ENCODE results near the gene SORCS1. TPM values are rescaled to one million over a fixed set of nuclear protein-coding genes. Genes with fewer than 3 reads are reported as not detected.

SORCS1 gene
- polyA plus RNA-seq, 3 donors = 0.09 TPM; not detected in 2

DNA sequence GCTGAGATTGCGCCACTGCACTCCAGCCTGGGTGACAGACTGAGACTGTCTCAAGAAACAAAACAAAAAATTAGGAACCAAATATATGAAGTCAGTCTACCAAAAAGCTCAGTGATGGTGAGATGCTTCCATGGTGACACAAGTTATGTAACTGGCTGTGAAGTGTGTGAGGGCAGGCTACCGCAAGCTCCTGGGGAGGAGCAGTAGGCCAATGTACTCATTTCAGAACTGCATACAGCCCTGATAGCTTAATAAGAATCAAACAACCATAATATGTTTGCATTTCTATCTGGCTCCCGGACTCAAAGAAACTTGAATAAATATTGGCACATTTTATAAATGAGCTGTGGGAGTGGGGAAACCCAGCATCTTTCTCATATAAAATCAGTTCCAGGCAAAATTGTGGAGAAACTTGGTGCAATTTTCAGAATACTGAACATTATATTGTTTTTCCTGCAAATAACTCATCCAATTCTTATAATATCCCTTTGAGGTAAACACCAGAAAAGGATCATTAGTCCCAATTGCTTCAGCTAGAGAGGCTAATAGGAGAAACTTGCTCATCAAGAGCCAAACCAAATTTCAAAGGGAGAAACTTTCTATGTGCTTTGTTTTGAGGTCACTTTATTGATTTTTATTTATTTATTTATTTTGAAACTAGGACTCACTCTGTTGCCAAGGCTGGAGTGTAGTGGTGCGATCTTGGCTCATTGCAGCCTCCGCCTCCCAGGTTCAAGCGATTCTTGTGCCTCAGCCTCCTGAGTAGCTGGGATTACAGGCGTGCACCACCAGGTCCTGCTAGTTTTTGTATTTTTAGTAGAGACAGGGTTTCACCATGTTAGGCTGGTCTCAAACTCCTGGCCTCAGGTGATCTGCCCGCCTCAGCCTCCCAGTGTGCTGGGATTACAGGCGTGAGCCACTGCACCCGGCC lies 127.0 kb downstream of the SORCS1 start:
- H3K9me3 ChIP-seq (replicated peaks in 1 of 2; ENCODE audit: control insufficient read depth in 1 of 2, insufficient read depth in 1 of 2, low read length in 2 of 2) = no peaks in the 10 kb centered on the region
- Mint-ChIP-seq H3K27ac (no peak overlapping the region), H3K4me3 (no peak overlapping the region), H3K9me3 (peaks cover 0 to 4% (median 3%) of the 10 kb centered on the region in 7 donors), H3K4me1 (peaks cover 3% of the 10 kb centered on the region), H3K36me3 (no peaks in the 10 kb centered on the region), H3K27me3 (ENCODE audit: low read depth in 3 of 3) (peaks cover 0 to 3% (median 1%) of the 10 kb centered on the region in 3 donors)
- no peak for DNase-seq
- TF ChIP-seq, protein P1, sequence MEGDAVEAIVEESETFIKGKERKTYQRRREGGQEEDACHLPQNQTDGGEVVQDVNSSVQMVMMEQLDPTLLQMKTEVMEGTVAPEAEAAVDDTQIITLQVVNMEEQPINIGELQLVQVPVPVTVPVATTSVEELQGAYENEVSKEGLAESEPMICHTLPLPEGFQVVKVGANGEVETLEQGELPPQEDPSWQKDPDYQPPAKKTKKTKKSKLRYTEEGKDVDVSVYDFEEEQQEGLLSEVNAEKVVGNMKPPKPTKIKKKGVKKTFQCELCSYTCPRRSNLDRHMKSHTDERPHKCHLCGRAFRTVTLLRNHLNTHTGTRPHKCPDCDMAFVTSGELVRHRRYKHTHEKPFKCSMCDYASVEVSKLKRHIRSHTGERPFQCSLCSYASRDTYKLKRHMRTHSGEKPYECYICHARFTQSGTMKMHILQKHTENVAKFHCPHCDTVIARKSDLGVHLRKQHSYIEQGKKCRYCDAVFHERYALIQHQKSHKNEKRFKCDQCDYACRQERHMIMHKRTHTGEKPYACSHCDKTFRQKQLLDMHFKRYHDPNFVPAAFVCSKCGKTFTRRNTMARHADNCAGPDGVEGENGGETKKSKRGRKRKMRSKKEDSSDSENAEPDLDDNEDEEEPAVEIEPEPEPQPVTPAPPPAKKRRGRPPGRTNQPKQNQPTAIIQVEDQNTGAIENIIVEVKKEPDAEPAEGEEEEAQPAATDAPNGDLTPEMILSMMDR (IDR thresholded peaks at IDR 0.05) = no peak
- H3K79me2 ChIP-seq (ENCODE audit: insufficient read depth, low read length) = no peaks in the 10 kb centered on the region
- H2AFZ ChIP-seq (ENCODE audit: insufficient read depth, low read depth, low read length, poor library complexity, severe bottlenecking) = no peak overlapping the region
- H3K4me2 ChIP-seq (replicated peaks; ENCODE audit: extremely low read depth, low read length, poor library complexity, severe bottlenecking) = no peak overlapping the region
- no peaks in the 10 kb centered on the region for H3K36me3 ChIP-seq (replicated peaks in 1 of 2; ENCODE audit: control insufficient read depth in 1 of 2, insufficient read depth in 2 of 2, low read length in 2 of 2)
- no peak overlapping the region for H3K27ac ChIP-seq (ENCODE audit: low read depth in 1 of 2, low read length in 2 of 2)
- H4K20me1 ChIP-seq (ENCODE audit: insufficient read depth, low read length) = no peaks in the 10 kb centered on the region
- H3K4me3 ChIP-seq (replicated peaks in 1 of 3; ENCODE audit: low read depth in 2 of 3, low read length in 3 of 3) = no peak overlapping the region
- H3K9ac ChIP-seq (ENCODE audit: insufficient read depth, low read length, poor library complexity, severe bottlenecking) = no peak overlapping the region
- H3K27me3 ChIP-seq (ENCODE audit: control insufficient read depth in 2 of 2, insufficient read depth in 2 of 2, low read length in 2 of 2) = no peaks in the 10 kb centered on the region
- intact Hi-C loops (cut with micrococcal nuclease) = no loop called here
- peaks cover 0 to under 1% of the 10 kb centered on the region in 2 donors for H3K4me1 ChIP-seq (ENCODE audit: control insufficient read depth in 1 of 2, insufficient read depth in 2 of 2, low read length in 2 of 2)
- 100% methylated on average over 3 of the region's 10 CpGs for WGBS (ENCODE audit: insufficient coverage)

DNA sequence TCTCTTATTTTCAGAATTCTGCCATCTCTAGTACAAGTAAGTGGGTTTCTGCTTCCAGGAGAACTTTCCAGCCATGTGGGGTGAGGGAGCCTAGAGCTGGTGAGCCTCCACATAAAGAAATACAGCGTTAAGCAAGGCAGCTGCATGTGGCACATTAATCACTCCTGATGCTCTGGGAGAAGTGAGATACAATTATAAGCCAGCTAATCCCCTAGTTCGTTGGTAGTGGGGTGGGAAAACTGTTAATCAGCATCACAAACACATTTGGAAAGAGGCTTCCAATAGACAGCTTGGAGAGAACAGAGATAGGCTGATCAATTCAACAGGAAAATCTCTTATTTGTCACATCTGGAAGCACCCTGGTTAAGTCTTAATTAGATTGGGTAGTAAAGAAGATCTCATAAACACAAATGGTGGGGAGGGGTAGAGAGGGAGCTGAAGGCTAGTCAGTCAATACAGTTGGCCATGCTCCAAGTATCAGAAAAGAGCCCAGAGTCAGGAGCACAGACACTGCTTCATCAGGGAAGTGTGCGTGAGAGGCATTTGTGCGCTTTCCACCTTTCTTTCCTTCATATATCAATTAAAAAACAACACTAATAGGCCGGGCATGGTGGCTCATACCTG lies 130.6 kb downstream of the SORCS1 start:
- Histone ChIP-seq H3K79me2 (ENCODE audit: insufficient read depth, low read length) (no peaks in the 10 kb centered on the region), H3K36me3 (replicated peaks in 1 of 2; ENCODE audit: control insufficient read depth in 1 of 2, insufficient read depth in 2 of 2, low read length in 2 of 2) (no peaks in the 10 kb centered on the region), H3K9ac (ENCODE audit: insufficient read depth, low read length, poor library complexity, severe bottlenecking) (no peak overlapping the region), H2AFZ (ENCODE audit: insufficient read depth, low read depth, low read length, poor library complexity, severe bottlenecking) (no peak overlapping the region), H3K4me3 (replicated peaks in 1 of 3; ENCODE audit: low read depth in 2 of 3, low read length in 3 of 3) (no peak overlapping the region), H3K4me2 (replicated peaks; ENCODE audit: extremely low read depth, low read length, poor library complexity, severe bottlenecking) (no peak overlapping the region), H4K20me1 (ENCODE audit: insufficient read depth, low read length) (no peaks in the 10 kb centered on the region), H3K27me3 (ENCODE audit: control insufficient read depth in 2 of 2, insufficient read depth in 2 of 2, low read length in 2 of 2) (no peaks in the 10 kb centered on the region), H3K9me3 (replicated peaks in 1 of 2; ENCODE audit: control insufficient read depth in 1 of 2, insufficient read depth in 1 of 2, low read length in 2 of 2) (no peaks in the 10 kb centered on the region), H3K27ac (ENCODE audit: low read depth in 1 of 2, low read length in 2 of 2) (no peak overlapping the region), H3K4me1 (ENCODE audit: control insufficient read depth in 1 of 2, insufficient read depth in 2 of 2, low read length in 2 of 2) (peaks cover 0 to 9% of the 10 kb centered on the region in 2 donors)
- no peak overlapping the region for H3K27ac Mint-ChIP-seq
- no peaks in the 10 kb centered on the region for H3K36me3 Mint-ChIP-seq
- H3K4me1 Mint-ChIP-seq = peaks cover 15% of the 10 kb centered on the region
- DNase-seq = no peak
- intact Hi-C loops (cut with micrococcal nuclease) = no loop called here
- WGBS (ENCODE audit: insufficient coverage) = 100% methylated on average over 2 of the region's 5 CpGs
- TF ChIP-seq, protein P1 (IDR thresholded peaks at IDR 0.05) = no peak
- peaks cover 0 to 4% (median 3%) of the 10 kb centered on the region in 7 donors for H3K9me3 Mint-ChIP-seq
- no peak overlapping the region for H3K4me3 Mint-ChIP-seq
- peaks cover 0 to 2% (median 2%) of the 10 kb centered on the region in 3 donors for H3K27me3 Mint-ChIP-seq (ENCODE audit: low read depth in 3 of 3)

All from CD14-positive monocyte (primary cell).